Colonic mucosa (tissue), 4 donors: ENCODE data around the gene ANO1. TPM values are rescaled to one million over a fixed set of nuclear protein-coding genes. Genes with fewer than 3 reads are reported as not detected.

Source experiments
- DNase-seq: peaks from one replicate; pipeline ENCODE4 v3.0.0-alpha.2; 2020
- H3K27ac ChIP-seq: fragments of 200-600 bp; one replicate; pipeline ENCODE4 v1.8.0; 2021
- H3K27me3 ChIP-seq: fragments of 200-600 bp; one replicate; pipeline ENCODE4 v1.8.0; 2021
- H3K36me3 ChIP-seq: fragments of 200-600 bp; one replicate; pipeline ENCODE4 v1.8.0; 2021
- H3K4me1 ChIP-seq: fragments of 200-600 bp; one replicate; pipeline ENCODE4 v1.8.0; 2021; ENCODE audit warnings: mild to moderate bottlenecking
- H3K4me3 ChIP-seq: fragments of 200-600 bp; one replicate; pipeline ENCODE4 v1.8.0; 2021
- H3K9ac ChIP-seq, 2 donors: one replicate each; pipeline ENCODE4 v1.7.0; 2013; ENCODE audit warnings: control low read depth in 2 of 2, low read depth in 2 of 2, low read length in 2 of 2
- H3K9me3 ChIP-seq: fragments of 200-600 bp; one replicate; pipeline ENCODE4 v1.8.0; 2021
- CTCF ChIP-seq: fragments of 200-600 bp; IDR thresholded peaks from one replicate; pipeline ENCODE4 v1.8.0; 2022; ENCODE audit warnings: antibody characterized with exemption, mild to moderate bottlenecking
- intact Hi-C: fragments of 100-400 bp; cut with DNase I; formaldehyde crosslinking; loops from one replicate; pipeline ENCODE4 v1.14.1; 2022
- total RNA-seq, 2 donors: library from RNA; stranded (reverse); fragmentation: NEBNext Ultra II Directional in 1 of 2; extraction: Animal tissue kit (Norgen Biotek cat#: 25700) in 1 of 2; gene quantifications; one replicate each; pipeline ENCODE4 v1.2.1, GENCODE V29; 2021
- donor health status: healthy.
- donor health status: DM: no; HTN: no; CAD: no.
- donor health status: DM: no; HTN: no; CAD: no.

The ANO1 gene
- total RNA-seq, 2 donors from 2014 or later, result 8.3 to 16.4 TPM

- Histone ChIP-seq H3K9ac (no peak overlapping the region), H3K4me3 (no peak overlapping the region), H3K27me3 (no peaks in the 10 kb centered on the region), H3K9me3 (no peaks in the 10 kb centered on the region), H3K36me3 (no peaks in the 10 kb centered on the region), H3K27ac (no peak overlapping the region), H3K4me1 (no peaks in the 10 kb centered on the region)
- intact Hi-C loops, result no loop called here
- no peak for TF ChIP-seq CTCF
- no peak for DNase-seq
Measured at GRCh38 chr11:70233962-70234361, 155.8 kb downstream of the ANO1 start.

Other genes with a start within 250 kb of the ANO1 start
- gene FADD, start 125.0 kb downstream of the ANO1 start, total RNA-seq, result 10 to 100 TPM; 36.6 to 37.7 TPM
- 10 to 100 TPM; 46.9 to 47.5 TPM for gene PPFIA1, start 192.4 kb downstream of the ANO1 start, total RNA-seq